Measurements from ENCODE around the gene FBXW9. TPM values are rescaled to one million over a fixed set of nuclear protein-coding genes. Genes with fewer than 3 reads are reported as not detected.
"Not testable (repeated sequence)": the region's sequence is repeated elsewhere in the genome, so short reads cannot be mapped to it uniquely, and the experiment has no call there.

The FBXW9 gene
- 8.9 TPM for total RNA-seq

DNA sequence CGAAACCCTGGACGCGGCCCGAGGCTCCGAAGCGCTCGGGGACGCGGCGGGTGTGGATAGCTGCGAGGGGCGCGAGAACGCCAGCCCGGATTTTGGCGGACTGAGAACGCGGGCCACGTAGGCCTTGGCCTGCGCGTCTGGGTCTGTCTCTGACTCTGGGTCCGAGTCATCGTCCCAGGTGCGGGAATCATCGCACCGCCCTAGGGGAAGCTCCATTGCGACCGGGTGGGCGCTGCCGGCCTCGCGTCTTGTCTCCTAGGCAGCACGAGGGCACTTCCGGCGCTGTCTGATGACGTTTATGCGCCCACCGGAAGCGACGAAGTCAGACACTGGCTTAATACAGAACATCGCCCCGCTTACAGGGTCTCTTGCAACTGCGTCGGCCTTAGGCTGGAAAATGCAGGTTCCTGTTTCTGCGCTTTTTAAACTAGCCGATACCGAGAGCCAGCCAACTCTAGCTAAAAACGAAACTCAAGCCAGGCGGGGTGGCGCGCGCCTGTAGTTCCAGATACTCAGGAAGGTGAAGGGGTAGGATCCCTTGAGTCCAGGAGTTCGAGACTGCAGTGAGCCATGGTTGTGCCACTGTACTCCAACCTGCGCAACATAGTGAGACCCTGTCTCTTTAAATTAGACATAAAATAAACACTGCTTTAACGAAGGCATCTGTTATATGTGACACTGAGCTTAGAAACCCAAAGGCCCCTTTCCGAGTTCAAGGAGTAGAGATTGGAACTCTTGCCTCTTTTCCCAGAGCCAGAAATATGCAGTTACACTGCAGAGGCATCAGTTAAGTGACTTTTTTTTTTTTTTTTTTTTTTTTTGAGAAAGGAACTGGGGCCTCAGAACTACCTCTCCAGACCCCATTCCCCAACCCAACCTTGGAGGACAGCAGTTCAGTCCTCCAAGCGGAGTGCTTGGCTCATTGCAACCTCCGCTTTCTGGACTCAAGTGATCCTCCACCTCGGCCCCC lies at the start of gene FBXW9:
FBXW9 (minus strand) TSS at position 266 of the 970 bp plus-strand sequence; CDS start at position 216, 50 bp downstream.
- DNase-seq (ENCODE audit: low spot score), result peak; percentile 97

DNA sequence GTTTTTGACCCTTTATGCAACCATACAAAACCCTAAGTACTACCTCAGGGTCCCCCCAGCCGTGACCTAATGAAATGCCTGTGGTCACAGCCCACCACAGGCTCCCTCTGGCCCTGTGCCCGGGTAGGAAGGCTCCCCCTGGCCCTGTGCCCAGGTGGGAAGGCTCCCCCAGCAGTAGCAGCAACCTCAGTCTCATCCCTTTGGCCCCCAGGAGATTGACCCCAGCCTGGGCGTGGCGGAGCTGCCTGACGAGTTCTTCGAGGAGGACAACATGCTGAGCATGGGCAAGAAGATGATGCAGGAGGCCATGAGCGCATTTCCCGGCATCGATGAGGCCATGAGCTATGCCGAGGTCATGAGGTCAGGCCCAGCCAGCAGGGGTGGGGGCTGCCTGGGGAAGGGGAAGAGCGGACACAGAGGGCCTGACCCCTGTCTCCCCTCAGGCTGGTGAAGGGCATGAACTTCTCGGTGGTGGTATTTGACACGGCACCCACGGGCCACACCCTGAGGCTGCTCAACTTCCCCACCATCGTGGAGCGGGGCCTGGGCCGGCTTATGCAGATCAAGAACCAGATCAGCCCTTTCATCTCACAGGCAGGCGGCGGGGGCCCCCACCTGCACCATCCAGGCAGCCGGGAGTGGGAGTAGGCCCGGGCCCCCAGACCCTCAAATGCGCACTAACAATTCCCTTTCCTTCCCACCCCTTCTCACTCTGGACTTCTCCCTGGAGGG lies 48.9 kb upstream of the FBXW9 start:
- no peak for DNase-seq (ENCODE audit: low spot score)

GRCh38 chr19:12737835-12738351 lies 41.5 kb upstream of the FBXW9 start:
- no peak for DNase-seq (ENCODE audit: low spot score)

GRCh38 chr19:12736995-12737834 lies 40.8 kb upstream of the FBXW9 start, which contains the start of gene GET3:
Gene GET3, plus strand, starts transcription at chr19:12737497. Its CDS starts 9 bp downstream, at chr19:12737506.
- DNase-seq (ENCODE audit: low spot score), result peak; percentile 96

DNA sequence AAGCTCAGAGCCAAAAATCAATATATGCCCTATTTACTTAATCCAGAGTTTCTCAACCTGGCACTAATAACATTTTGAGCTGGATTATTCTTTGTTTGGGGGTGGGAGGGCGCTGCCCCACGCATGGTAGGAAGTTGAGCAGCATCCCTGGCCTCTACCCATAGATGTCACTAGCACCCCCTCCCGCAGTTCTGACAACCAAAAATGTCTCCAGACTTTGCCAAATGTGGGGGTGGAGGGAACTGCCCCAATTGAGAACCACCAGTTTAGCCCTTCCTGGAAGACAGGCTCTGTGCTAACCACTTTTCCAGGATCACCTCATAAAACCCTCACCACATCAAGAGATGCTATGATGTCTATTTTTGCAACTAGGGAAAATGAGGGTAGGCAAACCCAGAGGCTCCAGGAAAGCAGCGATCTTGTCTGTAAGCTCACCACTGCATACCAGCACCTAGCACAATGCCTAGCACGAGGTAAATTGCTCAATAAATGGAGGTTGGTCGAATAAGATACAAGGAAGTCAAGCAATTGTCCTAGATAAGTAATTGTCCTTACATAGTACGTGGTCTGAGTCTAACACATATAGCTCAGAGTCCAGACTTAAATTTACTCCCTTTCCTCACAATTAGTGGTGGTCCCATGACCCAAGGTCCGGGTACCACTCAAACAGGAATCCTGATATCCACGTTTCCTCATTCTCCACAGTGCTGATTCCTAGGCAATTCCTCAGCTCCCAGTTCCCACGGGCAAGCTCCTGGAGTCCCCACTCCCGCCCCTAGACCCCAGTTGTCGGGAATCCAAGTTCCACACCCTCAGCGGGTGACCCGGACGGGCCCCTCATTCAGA lies 37.2 kb upstream of the FBXW9 start:
- no peak for DNase-seq (ENCODE audit: low spot score)

DNA sequence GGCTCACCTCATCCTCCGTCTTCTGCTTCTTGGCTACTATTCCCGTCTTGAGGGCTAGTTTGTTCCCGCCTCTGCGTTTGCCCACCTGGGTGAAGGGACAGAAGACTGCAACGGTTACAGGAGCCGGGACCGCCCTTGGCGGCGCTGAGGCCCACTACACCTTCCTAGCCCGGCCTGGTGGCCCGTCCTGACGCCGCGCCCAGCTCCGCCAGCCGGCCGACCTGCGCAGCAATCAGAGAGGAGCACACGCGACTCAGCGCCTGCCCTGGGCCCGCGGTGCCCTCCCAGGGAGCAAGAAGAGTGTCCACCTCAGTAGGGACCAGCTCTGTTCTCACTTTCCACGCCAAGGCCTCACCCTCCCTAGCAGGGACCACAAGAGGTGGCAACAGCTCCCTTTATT lies 34.9 kb upstream of the FBXW9 start:
- DNase-seq (ENCODE audit: low spot score), result no peak

- no peak for DNase-seq (ENCODE audit: low spot score)
Observed at GRCh38 chr19:12730064-12730463, 33.6 kb upstream of the FBXW9 start.

DNA sequence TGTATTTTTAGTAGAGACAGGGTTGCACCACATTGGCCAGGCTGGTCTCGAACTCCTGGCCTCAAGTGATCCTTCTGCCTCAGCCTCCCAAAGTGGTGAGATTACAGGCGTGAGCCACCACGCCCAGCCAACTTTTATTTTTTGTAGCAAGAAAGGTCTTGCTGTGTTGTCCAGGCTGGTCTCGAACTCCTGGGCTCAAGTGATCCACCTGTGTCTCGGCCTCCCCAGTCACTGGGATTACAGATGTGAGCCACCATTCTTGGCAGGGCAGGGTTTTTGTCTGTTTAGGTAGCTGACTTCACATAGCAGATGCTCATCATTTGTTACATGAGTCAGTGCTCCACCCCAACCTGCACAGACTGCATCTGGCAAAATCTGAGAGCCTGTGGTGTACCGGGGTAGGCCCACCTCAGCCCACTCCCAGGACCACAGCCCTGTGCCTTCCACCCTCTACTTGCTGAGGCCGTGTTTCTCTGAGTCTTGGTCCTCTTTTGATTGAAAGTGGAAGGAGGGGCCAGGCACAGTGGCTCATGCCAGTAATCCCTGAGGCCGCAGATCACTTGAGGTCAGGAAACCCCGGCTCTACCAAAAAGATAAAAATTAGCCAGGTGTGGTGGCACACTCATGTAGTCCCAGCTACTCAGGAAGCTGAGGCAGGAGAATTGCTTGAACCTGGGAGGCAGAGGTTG lies 31.5 kb upstream of the FBXW9 start:
- no peak for DNase-seq (ENCODE audit: low spot score)

DNA sequence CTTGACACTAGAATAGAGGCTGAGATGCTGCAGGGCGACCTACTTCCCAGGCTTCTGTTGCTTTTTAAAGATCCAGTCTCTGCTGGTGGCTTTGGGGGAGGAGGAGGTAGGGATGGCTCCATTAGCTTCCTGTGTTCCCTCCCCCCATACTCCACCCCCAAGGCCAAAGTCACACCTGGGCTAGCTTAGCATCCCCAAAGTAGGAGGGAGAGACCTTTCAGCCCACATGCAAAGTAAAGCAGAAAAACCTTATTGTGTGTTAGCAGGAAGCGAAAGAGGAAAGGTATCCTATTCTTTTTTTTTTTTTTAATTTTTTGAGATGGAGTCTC lies 30.5 kb upstream of the FBXW9 start:
- no peak for DNase-seq (ENCODE audit: low spot score)

GRCh38 chr19:12725612-12726011 lies 29.2 kb upstream of the FBXW9 start:
- DNase-seq (ENCODE audit: low spot score), result not testable (repeated sequence)

- peak; percentile 42 for DNase-seq (ENCODE audit: low spot score)
Observed at GRCh38 chr19:12723641-12724426, 27.4 kb upstream of the FBXW9 start, which contains the start of gene TNPO2. Gene TNPO2, minus strand, starts transcription at chr19:12723932. Its CDS starts 2,955 bp downstream, at chr19:12720977.

DNA sequence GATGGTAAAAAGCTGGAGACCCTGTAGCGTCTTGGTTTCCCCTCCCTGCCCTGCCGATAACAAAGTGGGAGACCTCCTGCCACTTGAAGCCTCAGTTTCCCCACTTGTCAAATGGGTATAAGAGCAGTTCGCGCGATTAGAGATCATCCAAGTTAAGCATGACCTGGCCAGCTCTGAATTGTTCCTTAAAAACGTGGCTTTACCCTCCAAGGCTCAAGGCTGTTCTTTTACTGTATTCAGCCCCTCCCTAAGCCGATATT lies 26.9 kb upstream of the FBXW9 start:
- no peak for DNase-seq (ENCODE audit: low spot score)

DNA sequence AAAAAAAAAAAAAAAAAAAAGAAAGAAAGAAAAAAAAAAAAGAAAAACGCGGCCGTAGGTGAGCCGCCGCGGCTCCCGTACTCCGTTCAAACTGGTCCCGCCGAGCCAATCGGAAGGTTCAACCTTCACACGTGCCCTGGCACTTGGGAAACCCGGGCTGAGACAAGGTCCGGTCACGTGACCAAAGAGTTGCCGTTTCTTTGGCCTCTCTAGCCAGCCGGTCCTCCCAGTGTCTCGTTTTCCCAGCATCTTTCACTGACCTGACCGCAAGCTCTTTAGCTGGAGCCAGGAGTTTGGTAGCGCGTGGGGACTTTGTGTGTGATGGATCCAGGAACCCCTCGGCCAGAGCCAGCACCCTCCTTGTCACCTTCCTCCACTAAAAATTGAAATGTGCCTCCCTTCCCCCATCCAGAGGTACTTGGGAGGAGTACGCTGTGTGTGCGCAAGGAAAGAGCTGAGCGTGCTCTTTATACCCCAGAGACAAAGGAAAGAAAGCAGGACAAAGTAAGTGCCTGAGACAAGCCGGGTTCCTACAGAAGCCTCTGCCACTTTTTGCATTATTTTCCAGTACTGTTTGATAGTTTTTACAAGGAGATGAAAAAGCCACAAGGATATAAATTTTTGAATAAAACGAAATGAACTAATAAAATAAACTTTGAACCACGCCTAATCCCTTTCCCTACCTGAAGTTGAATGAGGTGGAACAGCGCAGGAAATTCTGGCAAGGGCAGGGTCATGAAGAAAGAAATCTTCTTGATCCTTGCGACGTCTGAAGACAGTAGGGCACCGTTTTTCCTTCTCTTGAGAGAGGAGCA lies 26.3 kb upstream of the FBXW9 start:
- peak; percentile 99 for DNase-seq (ENCODE audit: low spot score)

DNA sequence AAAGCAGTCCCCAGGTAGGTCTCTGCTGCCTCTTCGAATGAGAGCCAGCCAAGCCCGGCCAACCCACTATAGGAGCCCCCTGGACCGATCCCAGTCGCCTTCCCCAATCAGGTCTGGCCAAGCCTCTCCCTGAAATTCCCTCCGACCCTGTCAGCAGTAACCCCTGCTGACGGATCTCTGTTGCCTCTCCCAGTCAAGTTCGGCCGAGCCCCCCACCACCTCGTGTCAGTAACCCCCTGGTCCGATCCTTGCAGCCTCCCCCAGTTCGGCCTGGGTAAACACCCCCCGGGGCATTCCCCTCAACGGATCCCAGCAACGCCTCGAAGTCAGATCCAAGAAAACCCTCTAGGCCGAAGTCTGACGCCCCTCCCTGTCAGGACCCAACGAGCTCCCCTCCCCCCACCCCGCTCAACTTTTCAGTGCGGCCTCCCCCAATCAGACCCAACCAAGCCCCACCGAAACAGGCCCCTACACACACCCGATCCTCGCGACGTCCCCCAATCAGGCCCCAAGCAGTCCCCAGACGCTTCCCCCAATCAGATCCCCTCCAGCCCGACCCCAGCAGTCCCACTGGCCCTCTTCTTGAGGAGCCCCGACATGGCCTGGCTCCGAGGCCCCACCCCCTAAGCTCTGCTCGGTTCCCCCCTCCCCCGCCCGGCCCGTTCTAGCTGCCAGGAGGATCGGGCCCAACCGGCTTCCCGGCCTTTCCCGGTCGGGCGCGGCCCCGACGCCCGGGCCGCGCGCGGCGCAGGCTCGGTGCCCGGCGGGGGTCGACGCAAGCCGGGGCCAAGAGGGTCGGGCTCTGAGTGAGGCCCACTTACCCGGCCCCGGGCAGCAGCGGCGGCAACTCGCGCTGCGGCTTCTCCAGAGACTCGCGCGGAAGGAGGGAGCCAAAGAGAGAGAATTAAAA lies 25.5 kb upstream of the FBXW9 start:
- DNase-seq (ENCODE audit: low spot score), result peak; percentile 31

- no peak for DNase-seq (ENCODE audit: low spot score)
Observed at GRCh38 chr19:12720851-12721655, 24.6 kb upstream of the FBXW9 start.

DNA sequence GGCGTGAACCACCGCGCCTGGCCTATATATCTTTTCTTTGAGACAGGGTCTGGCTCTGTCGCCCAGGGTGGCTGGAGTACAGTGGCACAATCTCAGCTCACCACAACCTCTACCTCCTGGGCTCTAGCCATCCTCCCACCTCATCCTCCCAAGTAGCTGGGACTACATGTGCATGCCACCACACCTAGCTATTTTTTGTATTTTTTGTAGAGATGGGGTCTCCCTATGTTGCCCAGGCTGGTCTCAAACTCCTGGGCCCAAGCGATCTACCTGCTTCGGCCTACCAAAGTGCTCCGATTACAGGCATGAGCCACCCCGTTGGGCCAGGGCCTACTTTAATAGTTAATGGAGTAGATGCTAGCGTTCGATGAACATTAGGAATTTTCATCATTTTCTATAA lies 23.9 kb upstream of the FBXW9 start:
- no peak for DNase-seq (ENCODE audit: low spot score)

DNA sequence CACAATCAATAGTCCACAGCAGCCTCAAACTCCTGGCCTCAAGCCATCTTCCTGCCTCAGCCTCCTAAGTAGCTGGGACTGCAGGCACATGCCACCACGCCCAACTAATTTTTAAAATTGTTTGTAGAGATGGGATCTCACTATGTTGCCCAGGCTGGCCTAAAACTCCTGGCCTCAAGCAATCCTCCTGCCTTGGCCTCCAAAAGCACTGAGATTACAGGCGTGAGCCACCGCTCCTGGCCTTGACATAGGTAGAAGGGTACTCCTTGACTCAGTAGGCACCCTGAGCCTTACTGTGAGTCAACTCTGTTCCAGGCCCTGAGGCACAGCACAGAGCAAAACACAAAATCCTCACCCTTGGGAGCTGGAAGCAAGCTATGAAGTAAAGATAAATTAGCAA lies 19.5 kb upstream of the FBXW9 start:
- no peak for DNase-seq (ENCODE audit: low spot score)
